ENCODE data around the gene KLRF1.

DNA sequence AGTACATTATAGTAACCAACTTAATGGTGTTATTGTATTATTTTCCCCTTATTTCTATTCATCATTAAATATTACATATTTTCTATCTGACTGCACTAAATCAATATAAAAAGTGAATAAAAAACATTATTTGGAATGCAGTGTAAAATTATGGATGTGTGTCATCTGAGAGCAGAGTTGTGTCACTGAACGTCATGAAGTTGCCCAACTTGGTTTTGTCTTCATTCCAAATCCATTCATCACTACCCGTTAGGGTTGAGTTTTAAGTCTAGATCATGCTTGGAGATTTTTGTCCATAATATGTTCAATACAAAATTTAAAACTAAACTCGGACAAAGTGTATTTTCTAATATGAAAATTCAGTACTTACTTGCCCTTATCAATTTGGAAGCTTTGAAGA lies 16.1 kb downstream of the KLRF1 start:
- TF ChIP-seq, protein P1, sequence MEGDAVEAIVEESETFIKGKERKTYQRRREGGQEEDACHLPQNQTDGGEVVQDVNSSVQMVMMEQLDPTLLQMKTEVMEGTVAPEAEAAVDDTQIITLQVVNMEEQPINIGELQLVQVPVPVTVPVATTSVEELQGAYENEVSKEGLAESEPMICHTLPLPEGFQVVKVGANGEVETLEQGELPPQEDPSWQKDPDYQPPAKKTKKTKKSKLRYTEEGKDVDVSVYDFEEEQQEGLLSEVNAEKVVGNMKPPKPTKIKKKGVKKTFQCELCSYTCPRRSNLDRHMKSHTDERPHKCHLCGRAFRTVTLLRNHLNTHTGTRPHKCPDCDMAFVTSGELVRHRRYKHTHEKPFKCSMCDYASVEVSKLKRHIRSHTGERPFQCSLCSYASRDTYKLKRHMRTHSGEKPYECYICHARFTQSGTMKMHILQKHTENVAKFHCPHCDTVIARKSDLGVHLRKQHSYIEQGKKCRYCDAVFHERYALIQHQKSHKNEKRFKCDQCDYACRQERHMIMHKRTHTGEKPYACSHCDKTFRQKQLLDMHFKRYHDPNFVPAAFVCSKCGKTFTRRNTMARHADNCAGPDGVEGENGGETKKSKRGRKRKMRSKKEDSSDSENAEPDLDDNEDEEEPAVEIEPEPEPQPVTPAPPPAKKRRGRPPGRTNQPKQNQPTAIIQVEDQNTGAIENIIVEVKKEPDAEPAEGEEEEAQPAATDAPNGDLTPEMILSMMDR (IDR thresholded peaks at IDR 0.05; ENCODE audit: low read length), result no peak
- TF ChIP-seq EZH2 (optimal IDR thresholded peaks at IDR 0.05; ENCODE audit: low read depth, low read length) (no peak), EZH2phosphoT487 (IDR thresholded peaks at IDR 0.05; ENCODE audit: low read length) (no peak)
